Keratinocyte (primary cell): ENCODE results near the gene FKBP1A.

Experiments
- CTCF ChIP-seq, 3 experiments: IDR thresholded peaks in 1 of 3; conservative IDR thresholded peaks in 1 of 3; optimal IDR thresholded peaks in 1 of 3; 2 replicates in 2 of 3; 3 replicates in 1 of 3; pipeline versions ENCODE3 to v1.5.1; 2011; ENCODE audit warnings: low read length in 3 of 3, mild to moderate bottlenecking in 3 of 3, moderate library complexity in 2 of 3, control low read depth in 1 of 3, inconsistent platforms in 1 of 3; ENCODE audit not compliant: insufficient read depth in 2 of 3; ENCODE audit errors: extremely low read depth in 1 of 3
- EZH2 ChIP-seq: IDR thresholded peaks from one replicate; pipeline ENCODE4 v1.6.1; 2012; ENCODE audit warnings: inconsistent platforms, mild to moderate bottlenecking, low read length, moderate library complexity

- TF ChIP-seq CTCF (optimal IDR thresholded peaks at IDR 0.05 in 1 of 3, IDR thresholded peaks at IDR 0.05 in 1 of 3, conservative IDR thresholded peaks at IDR 0.05 in 1 of 3; ENCODE audit: extremely low read depth in 1 of 3, insufficient read depth in 2 of 3, low read length in 3 of 3) (no peak), EZH2 (no peak)
Measured at GRCh38 chr20:1371202-1371782, 21.6 kb downstream of the FKBP1A start.
